Heart right ventricle (tissue), 16 donors: ENCODE results near the gene CDK5. TPM values are rescaled to one million over a fixed set of nuclear protein-coding genes. Genes with fewer than 3 reads are reported as not detected.
A peak's percentile ranks its signal among the peaks of the same experiment; 100 is the strongest.

Source experiments
- ATAC-seq, 8 donors: fragments of 200-7000 bp; cut with Tn5 transposase; one replicate each; pipeline ENCODE4 v1.9.1; 2020; ENCODE audit warnings: mild to moderate bottlenecking in 8 of 8, moderate library complexity in 8 of 8, moderate number of reproducible peaks in 1 of 8
- DNase-seq, 2 donors: peaks; one replicate each; pipeline ENCODE4 v3.0.0-alpha.2; 2020
- H3K27ac ChIP-seq, 10 donors: fragments of 200-600 bp; sonication (generic) in 2 of 10; one replicate each; pipeline versions ENCODE4 v1.5.0 to v1.8.0; 2020 to 2022; ENCODE audit warnings: mild to moderate bottlenecking in 3 of 10
- H3K27me3 ChIP-seq, 7 donors: fragments of 200-600 bp; one replicate each; pipeline ENCODE4 v1.8.0; 2021 to 2022; ENCODE audit warnings: mild to moderate bottlenecking in 2 of 7
- H3K36me3 ChIP-seq, 9 donors: fragments of 200-600 bp; sonication (generic) in 1 of 9; one replicate each; pipeline versions ENCODE4 v1.5.0 to v1.8.0; 2020 to 2022; ENCODE audit warnings: mild to moderate bottlenecking in 2 of 9
- H3K4me1 ChIP-seq, 9 donors: fragments of 200-600 bp; sonication (generic) in 1 of 9; one replicate each; pipeline versions ENCODE4 v1.5.0 to v1.8.0; 2020 to 2022; ENCODE audit warnings: mild to moderate bottlenecking in 4 of 9
- H3K4me3 ChIP-seq, 10 donors: fragments of 200-600 bp; sonication (generic) in 2 of 10; one replicate each; pipeline versions ENCODE4 v1.5.0 to v1.8.0; 2020 to 2022; ENCODE audit warnings: mild to moderate bottlenecking in 7 of 10, moderate library complexity in 2 of 10
- H3K9me3 ChIP-seq, 11 donors: fragments of 200-600 bp in 10 of 11; sonication (generic) in 2 of 11; one replicate each; pipeline versions ENCODE4 v1.5.0 to v1.8.0; 2013 to 2022; ENCODE audit warnings: mild to moderate bottlenecking in 2 of 11, control low read depth in 1 of 11, moderate library complexity in 1 of 11
- CTCF ChIP-seq, 9 donors: fragments of 200-600 bp; sonication (generic) in 2 of 9; IDR thresholded peaks; one replicate each; pipeline versions ENCODE4 v1.5.0 to v1.8.0; 2021 to 2022; ENCODE audit warnings: antibody characterized with exemption in 9 of 9, mild to moderate bottlenecking in 5 of 9, moderate library complexity in 1 of 9
- WGBS, 2 donors: extraction: QIAGEN DNeasy Blood & Tissue Kit; methylation state at CpG; one replicate each; pipeline ENCODE4 v1.1.7; 2013; ENCODE audit warnings: inconsistent platforms in 1 of 2; 5-methylcytosine and 5-hydroxymethylcytosine counted together
- intact Hi-C, 10 donors: fragments of 100-400 bp; cut with DNase I; formaldehyde crosslinking; loops; one replicate each; pipeline versions ENCODE4 v1.11.1 to v1.14.2; 2022
- polyA plus RNA-seq, 2 donors: library from polyadenylated mRNA; stranded (reverse); fragments of 200-250 nt; gene quantifications; one replicate each; pipeline ENCODE4 v1.2.3, GENCODE V29; 2013
- total RNA-seq, 10 donors: library from RNA; stranded (reverse); fragmentation: NEBNext Ultra II Directional in 3 of 10; extraction: Animal tissue kit (Norgen Biotek cat#: 25700) in 3 of 10; gene quantifications; one replicate each; pipeline versions ENCODE4 v1.2.1 to v1.2.4, GENCODE V29; 2021 to 2023
- donor health status: Arrhythmogenic right ventricular cardiomyopathy.
- donor health status: ischemic (EF 13 %, LVEDD 7.1; RV severe dilation, severe dysfunction).
- donor health status: healthy with polysubstance abuse.
- donor health status: DM: no; HTN: yes; CAD: no.
- donor health status: DM: no; HTN: no; CAD: no.
- donor health status: ischemic (EF 25% LVEDD 6.9; RV normal size, moderate dysfunction).
- donor health status: ischemic (EF 25% LVEDD 5.7; RV mildly dilated, moderate dysfunction).
- donor health status: healthy.
- donor health status: DM: yes; HTN: yes; CAD: no.
- donor health status: Ischemic cardiomyopathy.
- donor health status: ischemic (EF 35%, LVEDD 5.7; RV mildly dilated, moderate dysfunction).
- donor health status: nonischemic (EF 11% LVEDD 7.7; RV severe dilation, severe dysfunction).
- donor health status: DM: yes; HTN: yes; CAD: no.
- donor health status: PGD.
- donor health status: ischemic (EF 29% LVEDD 5.4; RV normal size, mild dysfunction).
- donor health status: nonischemic (EF 23%, LVEDD 6.1; RV moderate dilation, normal function).

CDK5 gene
- total and polyA plus RNA-seq, 12 donors, result 5.0 to 11.3 (median 7.6) TPM

GRCh38 chr7:151040616-151041375 lies 16.9 kb downstream of the CDK5 start:
- 93 to 94% methylated on average over 28 to 30 of the region's 30 CpGs for WGBS, 2 donors
- no peak for TF ChIP-seq CTCF (IDR thresholded peaks at IDR 0.05)
- H3K9me3 ChIP-seq, result no peaks in the 10 kb centered on the region
- DNase-seq (no peak), ATAC-seq (no peak)
- intact Hi-C loops, result loop anchor here in 1 of 10 donors (10.0 kb wide), 1 partner anchor 64 kb away; no protein-coding TSS in a partner anchor
- peaks cover 0 to 63% (median 9%) of the 10 kb centered on the region in 9 donors for H3K36me3 ChIP-seq
- H3K27ac ChIP-seq, result no peak overlapping the region
- H3K27me3 ChIP-seq, result no peaks in the 10 kb centered on the region
- no peak overlapping the region for H3K4me3 ChIP-seq
- H3K4me1 ChIP-seq, result peaks cover 10 to 22% (median 16%) of the 10 kb centered on the region in 9 donors

GRCh38 chr7:151039850-151040548 lies 17.7 kb downstream of the CDK5 start:
- intact Hi-C loops, result loop anchor here in 3 of 10 donors (10.0 kb wide), 1 partner anchor 65 kb away; no protein-coding TSS in a partner anchor

GRCh38 chr7:151038951-151039849 lies 18.5 kb downstream of the CDK5 start:
- 43 to 49% methylated on average over 12 of the region's 12 CpGs for WGBS, 2 donors
- peak overlapping the region in 6 of 10 donors; percentile 30 to 61 (median 36) for H3K27ac ChIP-seq
- peak in 7 of 8 donors; percentile 41 to 88 (median 68) for ATAC-seq
- H3K4me1 ChIP-seq, result peaks cover 10 to 33% (median 22%) of the 10 kb centered on the region in 9 donors
- intact Hi-C loops, result loop anchor here in 2 of 10 donors (10.0 kb wide), 1 partner anchor 66 kb away; no protein-coding TSS in a partner anchor
- peaks cover 0 to 63% (median 12%) of the 10 kb centered on the region in 9 donors for H3K36me3 ChIP-seq
- H3K4me3 ChIP-seq, result no peak overlapping the region
- TF ChIP-seq CTCF (IDR thresholded peaks at IDR 0.05), result no peak
- H3K9me3 ChIP-seq, result no peaks in the 10 kb centered on the region
- peak; percentile 65 to 70 for DNase-seq
- no peaks in the 10 kb centered on the region for H3K27me3 ChIP-seq

More at GRCh38 chr7:151039850-151040548, 17.7 kb downstream of the CDK5 start:
- TF ChIP-seq CTCF (IDR thresholded peaks at IDR 0.05), result no peak
- WGBS, 2 donors, result 66 to 72% methylated on average over 18 of the region's 18 CpGs
- peaks cover 10 to 27% (median 19%) of the 10 kb centered on the region in 9 donors for H3K4me1 ChIP-seq
- H3K9me3 ChIP-seq, result no peaks in the 10 kb centered on the region
- H3K4me3 ChIP-seq, result no peak overlapping the region
- ATAC-seq, result peak in 3 of 8 donors; percentile 11 to 20 (median 18)
- no peak for DNase-seq
- peaks cover 0 to 63% (median 12%) of the 10 kb centered on the region in 9 donors for H3K36me3 ChIP-seq
- no peaks in the 10 kb centered on the region for H3K27me3 ChIP-seq
- H3K27ac ChIP-seq, result peak overlapping the region in 4 of 10 donors; percentile 2 to 61 (median 45)
